Kasumi-1 (cell line): ENCODE results near the gene PPIL6.
"Not testable (repeated sequence)": the region's sequence is repeated elsewhere in the genome, so short reads cannot be mapped to it uniquely, and the experiment has no call there.

ENCODE experiments used
- DNase-seq, 2 experiments: peaks; one replicate each; lab custom pipeline; 2025; lab: John Stamatoyannopoulos, UW

Gene PPIL6

GRCh38 chr6:109396046-109396718 lies 44.2 kb downstream of the PPIL6 start:
- DNase-seq, result no peak

- no peak for DNase-seq
These were observed 46.5 kb downstream of the PPIL6 start for GRCh38 chr6:109393886-109394281.

GRCh38 chr6:109393157-109393885 lies 47.1 kb downstream of the PPIL6 start:
- DNase-seq, result no peak

GRCh38 chr6:109389650-109390274 lies 50.7 kb downstream of the PPIL6 start:
- no peak for DNase-seq

- no peak for DNase-seq
These were observed 52.2 kb downstream of the PPIL6 start for GRCh38 chr6:109388265-109388664.

- DNase-seq, result no peak
These were observed 56.9 kb downstream of the PPIL6 start for GRCh38 chr6:109383438-109383940.

GRCh38 chr6:109382576-109383437 lies 57.6 kb downstream of the PPIL6 start:
- peak; percentile 94 to 97 for DNase-seq

GRCh38 chr6:109381747-109382575 lies 58.5 kb downstream of the PPIL6 start, which contains the start of gene CD164:
TSS of gene CD164 (minus strand) at chr6:109382467. CDS start at chr6:109382378, 89 bp downstream.
- peak; percentile 84 to 89 for DNase-seq

- DNase-seq, result peak; percentile 40 to 63
These were observed 59.2 kb downstream of the PPIL6 start for GRCh38 chr6:109381061-109381746.

- no peak for DNase-seq
These were observed 60.7 kb downstream of the PPIL6 start for GRCh38 chr6:109379711-109380110.

GRCh38 chr6:109377717-109378116 lies 62.7 kb downstream of the PPIL6 start:
- no peak for DNase-seq

GRCh38 chr6:109374326-109374892 lies 66.0 kb downstream of the PPIL6 start:
- no peak for DNase-seq

GRCh38 chr6:109373762-109374161 lies 66.7 kb downstream of the PPIL6 start:
- no peak for DNase-seq

GRCh38 chr6:109373331-109373730 lies 67.1 kb downstream of the PPIL6 start:
- DNase-seq, result no peak

GRCh38 chr6:109372130-109372529 lies 68.3 kb downstream of the PPIL6 start:
- DNase-seq, result peak in 1 of 2 experiments; percentile 16

GRCh38 chr6:109370792-109371191 lies 69.6 kb downstream of the PPIL6 start:
- no peak for DNase-seq

GRCh38 chr6:109370336-109370735 lies 70.1 kb downstream of the PPIL6 start:
- no peak for DNase-seq

GRCh38 chr6:109369728-109370127 lies 70.7 kb downstream of the PPIL6 start:
- DNase-seq, result no peak

- DNase-seq, result not testable (repeated sequence)
These were observed 75.9 kb downstream of the PPIL6 start for GRCh38 chr6:109364382-109365078.
